HL-60 (cell line): ENCODE data around the gene NR2E1.

Experiments used
- POLR2AphosphoS5 ChIP-seq: IDR thresholded peaks from 2 replicates; pipeline ENCODE4 v1.6.1; 2012; ENCODE audit warnings: low read depth
- TF ChIP-seq, protein P1 (sequence below): IDR thresholded peaks from one replicate; pipeline ENCODE4 v1.5.1; 2011; ENCODE audit warnings: low read length, control low read depth, inconsistent platforms; ENCODE audit not compliant: insufficient read depth

DNA sequence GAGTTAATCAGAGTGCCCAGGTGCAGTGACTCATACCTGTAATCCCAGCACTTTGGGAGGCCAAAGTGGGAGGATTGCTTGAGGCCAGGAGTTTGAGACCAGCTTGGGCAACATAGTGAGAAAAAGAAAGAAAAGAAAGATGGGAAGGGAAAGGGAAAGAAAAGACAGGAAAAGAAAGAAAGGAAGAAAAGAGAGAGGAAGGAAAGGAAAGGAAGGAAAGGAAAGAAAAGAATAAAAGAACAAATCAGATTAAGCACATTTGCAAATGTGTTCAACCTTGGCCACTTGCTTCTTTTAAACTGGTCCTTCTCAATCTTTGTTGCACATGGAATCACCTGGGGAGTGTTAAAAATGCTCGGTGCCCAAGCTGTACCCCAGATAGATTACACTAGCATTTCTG lies 28.0 kb downstream of the NR2E1 start:
- TF ChIP-seq, protein P1, sequence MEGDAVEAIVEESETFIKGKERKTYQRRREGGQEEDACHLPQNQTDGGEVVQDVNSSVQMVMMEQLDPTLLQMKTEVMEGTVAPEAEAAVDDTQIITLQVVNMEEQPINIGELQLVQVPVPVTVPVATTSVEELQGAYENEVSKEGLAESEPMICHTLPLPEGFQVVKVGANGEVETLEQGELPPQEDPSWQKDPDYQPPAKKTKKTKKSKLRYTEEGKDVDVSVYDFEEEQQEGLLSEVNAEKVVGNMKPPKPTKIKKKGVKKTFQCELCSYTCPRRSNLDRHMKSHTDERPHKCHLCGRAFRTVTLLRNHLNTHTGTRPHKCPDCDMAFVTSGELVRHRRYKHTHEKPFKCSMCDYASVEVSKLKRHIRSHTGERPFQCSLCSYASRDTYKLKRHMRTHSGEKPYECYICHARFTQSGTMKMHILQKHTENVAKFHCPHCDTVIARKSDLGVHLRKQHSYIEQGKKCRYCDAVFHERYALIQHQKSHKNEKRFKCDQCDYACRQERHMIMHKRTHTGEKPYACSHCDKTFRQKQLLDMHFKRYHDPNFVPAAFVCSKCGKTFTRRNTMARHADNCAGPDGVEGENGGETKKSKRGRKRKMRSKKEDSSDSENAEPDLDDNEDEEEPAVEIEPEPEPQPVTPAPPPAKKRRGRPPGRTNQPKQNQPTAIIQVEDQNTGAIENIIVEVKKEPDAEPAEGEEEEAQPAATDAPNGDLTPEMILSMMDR, result no peak
- TF ChIP-seq POLR2AphosphoS5, result no peak
